GM19467 (cell line): ENCODE data around the gene CTRB2.
"Not testable (repeated sequence)": the region's sequence is repeated elsewhere in the genome, so short reads cannot be mapped to it uniquely, and the experiment has no call there.

ENCODE experiments used
- ATAC-seq: cut with Tn5 transposase; IDR thresholded peaks from one replicate; pipeline ENCODE4 v1.9.1; 2021; ENCODE audit warnings: mild to moderate bottlenecking, moderate library complexity; ENCODE audit not compliant: unreplicated experiment

The CTRB2 gene

GRCh38 chr16:75242436-75243078 lies 35.6 kb upstream of the CTRB2 start:
- not testable (repeated sequence) for ATAC-seq

- no peak for ATAC-seq
Observed at GRCh38 chr16:75241955-75242354, 35.0 kb upstream of the CTRB2 start.

- ATAC-seq: no peak
Observed at GRCh38 chr16:75241412-75241811, 34.5 kb upstream of the CTRB2 start.

- not testable (repeated sequence) for ATAC-seq
Observed at GRCh38 chr16:75240633-75241032, 33.7 kb upstream of the CTRB2 start.

- ATAC-seq: no peak
Observed at GRCh38 chr16:75239542-75240122, 32.7 kb upstream of the CTRB2 start.

- no peak for ATAC-seq
Observed at GRCh38 chr16:75238853-75239541, 32.0 kb upstream of the CTRB2 start.

- ATAC-seq: no peak
Observed at GRCh38 chr16:75238132-75238852, 31.3 kb upstream of the CTRB2 start.

- no peak for ATAC-seq
Observed at GRCh38 chr16:75237398-75238131, 30.6 kb upstream of the CTRB2 start.

GRCh38 chr16:75236736-75237397 lies 29.9 kb upstream of the CTRB2 start:
- no peak for ATAC-seq

GRCh38 chr16:75236232-75236631 lies 29.3 kb upstream of the CTRB2 start:
- no peak for ATAC-seq

- ATAC-seq: no peak
Observed at GRCh38 chr16:75235721-75236193, 28.8 kb upstream of the CTRB2 start.

- no peak for ATAC-seq
Observed at GRCh38 chr16:75234856-75235696, 28.1 kb upstream of the CTRB2 start.

GRCh38 chr16:75233611-75233938 lies 26.6 kb upstream of the CTRB2 start:
- ATAC-seq: no peak

GRCh38 chr16:75231570-75231969 lies 24.6 kb upstream of the CTRB2 start:
- no peak for ATAC-seq

GRCh38 chr16:75230471-75231110 lies 23.6 kb upstream of the CTRB2 start:
- ATAC-seq: no peak

GRCh38 chr16:75229172-75230031 lies 22.4 kb upstream of the CTRB2 start:
- ATAC-seq: no peak

- no peak for ATAC-seq
Observed at GRCh38 chr16:75228143-75228976, 21.4 kb upstream of the CTRB2 start.
